HepG2 (cell line): Measurements from ENCODE around the gene TXNRD1. TPM values are rescaled to one million over a fixed set of nuclear protein-coding genes. Genes with fewer than 3 reads are reported as not detected.

Experiments
- AGO2 ChIP-seq: fragments of 200-400 bp; formaldehyde crosslinking; optimal IDR thresholded peaks from 2 replicates; pipeline ENCODE3; 2017; ENCODE audit warnings: mild to moderate bottlenecking, low read depth, low read length, moderate library complexity
- DR1 ChIP-seq: sonication (generic); formaldehyde crosslinking; IDR thresholded peaks from 2 replicates; pipeline ENCODE4 v1.8.0; 2021; ENCODE audit warnings: mild to moderate bottlenecking, missing genetic modification reagents, inconsistent platforms
- ETS1 ChIP-seq: sonication (generic); formaldehyde crosslinking; IDR thresholded peaks from 2 replicates; pipeline ENCODE4 v1.4.0; 2020; ENCODE audit warnings: missing genetic modification reagents
- HNF1B ChIP-seq: sonication (generic); formaldehyde crosslinking; IDR thresholded peaks from 2 replicates; pipeline ENCODE4 v1.5.1; 2020; ENCODE audit warnings: mild to moderate bottlenecking, moderate library complexity, missing genetic modification reagents
- KLF11 ChIP-seq: IDR thresholded peaks from 2 replicates; pipeline ENCODE4 v1.6.1; 2016; ENCODE audit warnings: missing compliant biosample characterization
- MAFF ChIP-seq: IDR thresholded peaks from 2 replicates; pipeline ENCODE4 v1.6.1; 2011; ENCODE audit warnings: low read depth, low read length, improper control_type of control experiment
- NR1H2 ChIP-seq: sonication (generic); formaldehyde crosslinking; IDR thresholded peaks from 2 replicates; pipeline ENCODE4 v1.8.1; 2022; ENCODE audit warnings: low read depth, missing genetic modification reagents, borderline replicate concordance
- SATB2 ChIP-seq: sonication (generic); formaldehyde crosslinking; IDR thresholded peaks from 2 replicates; pipeline ENCODE4 v1.5.0; 2020; ENCODE audit warnings: missing genetic modification reagents
- SMYD3 ChIP-seq: sonication (generic); formaldehyde crosslinking; IDR thresholded peaks from 2 replicates; pipeline ENCODE4 v1.8.1; 2023; ENCODE audit warnings: mild to moderate bottlenecking, missing genetic modification reagents
- SRSF1 ChIP-seq: fragments of 200-400 bp; formaldehyde crosslinking; optimal IDR thresholded peaks from 2 replicates; pipeline ENCODE3; 2017; ENCODE audit warnings: mild to moderate bottlenecking, low read depth, low read length, moderate library complexity
- TAF1 ChIP-seq: sonication (generic); formaldehyde crosslinking; IDR thresholded peaks from 2 replicates; pipeline ENCODE4 v1.4.0; 2020; ENCODE audit warnings: missing genetic modification reagents
- THAP9 ChIP-seq: sonication (generic); formaldehyde crosslinking; IDR thresholded peaks from 2 replicates; pipeline ENCODE4; 2020; ENCODE audit warnings: missing genetic modification reagents, mild to moderate bottlenecking, borderline replicate concordance
- THYN1 ChIP-seq: sonication (generic); formaldehyde crosslinking; IDR thresholded peaks from 2 replicates; pipeline ENCODE4 v1.8.1; 2023; ENCODE audit warnings: low read depth, mild to moderate bottlenecking, moderate library complexity, missing genetic modification reagents, borderline replicate concordance
- ZBTB26 ChIP-seq: IDR thresholded peaks from 2 replicates; pipeline ENCODE4 v1.6.1; 2016; ENCODE audit warnings: missing compliant biosample characterization, missing genetic modification reagents, borderline replicate concordance
- ZFP1 ChIP-seq: IDR thresholded peaks from 2 replicates; pipeline ENCODE4 v1.6.1; 2016
- ZKSCAN5 ChIP-seq: sonication (generic); formaldehyde crosslinking; IDR thresholded peaks from 2 replicates; pipeline ENCODE4 v1.5.1; 2020; ENCODE audit warnings: mild to moderate bottlenecking, missing genetic modification reagents
- ZNF124 ChIP-seq: sonication (generic); formaldehyde crosslinking; IDR thresholded peaks from 2 replicates; pipeline ENCODE4 v1.4.0; 2020; ENCODE audit warnings: missing genetic modification reagents
- ZNF251 ChIP-seq: sonication (generic); formaldehyde crosslinking; IDR thresholded peaks from 2 replicates; pipeline ENCODE4 v1.9.0; 2021; ENCODE audit warnings: mild to moderate bottlenecking, missing genetic modification reagents
- ZNF362 ChIP-seq: sonication (generic); formaldehyde crosslinking; IDR thresholded peaks from 2 replicates; pipeline ENCODE4 v1.4.0; 2020; ENCODE audit warnings: missing genetic modification reagents, mild to moderate bottlenecking, borderline replicate concordance
- ZNF546 ChIP-seq: sonication (generic); formaldehyde crosslinking; conservative IDR thresholded peaks from 2 replicates; pipeline ENCODE4 v1.8.1; 2023; ENCODE audit warnings: mild to moderate bottlenecking, missing genetic modification reagents
- ZNF589 ChIP-seq: sonication (generic); formaldehyde crosslinking; conservative IDR thresholded peaks from 2 replicates; pipeline ENCODE4 v1.8.0; 2022; ENCODE audit warnings: mild to moderate bottlenecking, moderate library complexity, missing genetic modification reagents
- ZZZ3 ChIP-seq: sonication (generic); formaldehyde crosslinking; IDR thresholded peaks from 2 replicates; pipeline ENCODE4 v1.4.0; 2020; ENCODE audit warnings: missing genetic modification reagents, mild to moderate bottlenecking, borderline replicate concordance
- polyA plus RNA-seq, 8 experiments: library from polyadenylated mRNA; depleted of rRNA in 3 of 8; stranded (reverse) in 7 of 8; unstranded in 1 of 8; fragments of >200 nt; fragmentation: Illumina TruSeq in 4 of 8; extraction: Trizol in 4 of 8; gene quantifications; 2 replicates each; pipeline versions ENCODE4 v1.2.1 to v1.2.3, GENCODE V29; 2011 to 2016; ENCODE audit warnings: low read depth in 4 of 8, missing spikeins in 1 of 8, mixed read lengths in 1 of 8; ENCODE audit not compliant: insufficient read depth in 1 of 8
- total RNA-seq, 5 experiments: library from RNA; depleted of rRNA; stranded (reverse); fragments of >200 nt; fragmentation: Illumina TruSeq; extraction: Trizol; gene quantifications; 2 replicates each; pipeline ENCODE4 v1.2.3, GENCODE V29; 2016; ENCODE audit warnings: low read depth in 1 of 5

The TXNRD1 gene
- total and polyA plus RNA-seq, 2 of the 13 experiments (the other 11 are each of a cell fraction or from before 2014, with no cell fraction given): 54.0 to 190 TPM

- no peak for TF ChIP-seq ZNF362 (CRISPR knock-in tag)
- TF ChIP-seq AGO2: peak; percentile 71
- TF ChIP-seq SMYD3 (CRISPR knock-in tag): peak; percentile 95
- no peak for TF ChIP-seq NR1H2 (CRISPR knock-in tag)
- peak; percentile 42; the same call in 1 of the 2 replicates for TF ChIP-seq MAFF
- TF ChIP-seq ZKSCAN5 (CRISPR knock-in tag): no peak
- TF ChIP-seq ZNF251 (CRISPR knock-in tag): no peak
- no peak for TF ChIP-seq THYN1 (CRISPR knock-in tag)
- no peak for TF ChIP-seq ETS1 (CRISPR knock-in tag)
- no peak for TF ChIP-seq ZZZ3 (CRISPR knock-in tag)
- TF ChIP-seq THAP9: no peak; the same call in 1 of the 2 replicates
- TF ChIP-seq TAF1 (CRISPR knock-in tag): peak; percentile 77
- TF ChIP-seq ZBTB26 (CRISPR knock-in tag): peak; percentile 76; the same call in 1 of the 2 replicates
- no peak for TF ChIP-seq ZNF589
- peak; percentile 57; the same call in 1 of the 2 replicates for TF ChIP-seq HNF1B
- TF ChIP-seq KLF11 (CRISPR knock-in tag): peak; percentile 81
- TF ChIP-seq SATB2 (CRISPR knock-in tag): peak; percentile 59; the same call in 1 of the 2 replicates
- peak; percentile 63; the same call in 1 of the 2 replicates for TF ChIP-seq DR1 (CRISPR knock-in tag)
- TF ChIP-seq SRSF1: no peak
- TF ChIP-seq ZNF124: peak; percentile 44; the same call in 1 of the 2 replicates
- 0 out of 2 replicates have a peak, but pooled peaks have one; percentile 66 for TF ChIP-seq ZNF546
- no peak for TF ChIP-seq ZFP1 (CRISPR knock-in tag)
Observed at GRCh38 chr12:104288635-104289274, 73.2 kb downstream of the TXNRD1 start (continued).
